IPS DF 6.9 (cell line): ENCODE measurements around the gene AOPEP.

Experiments used
- DNase-seq: peaks from one replicate; pipeline ENCODE4 v3.0.0-alpha.2; 2013; ENCODE audit warnings: low read depth, low spot score
- H3K27ac ChIP-seq: one replicate; pipeline ENCODE4 v1.5.1; 2013; ENCODE audit warnings: low read length, control low read depth
- H3K27me3 ChIP-seq: 2 replicates; pipeline ENCODE4 v1.6.1; 2013; ENCODE audit warnings: mild to moderate bottlenecking, low read length; ENCODE audit not compliant: control insufficient read depth, insufficient read depth
- H3K36me3 ChIP-seq: 2 replicates; pipeline ENCODE4 v1.6.1; 2013; ENCODE audit warnings: low read length; ENCODE audit not compliant: control insufficient read depth, insufficient read depth
- H3K4me1 ChIP-seq: 2 replicates; pipeline ENCODE4 v1.6.1; 2013; ENCODE audit warnings: low read length; ENCODE audit not compliant: control insufficient read depth, insufficient read depth
- H3K4me3 ChIP-seq: 2 replicates; pipeline ENCODE4 v1.5.1; 2013; ENCODE audit warnings: mild to moderate bottlenecking, low read length
- H3K9me3 ChIP-seq: 2 replicates; pipeline ENCODE4 v1.6.1; 2013; ENCODE audit warnings: low read length, inconsistent platforms; ENCODE audit not compliant: control insufficient read depth, insufficient read depth
- WGBS: extraction: QIAGEN DNeasy Blood & Tissue Kit; methylation state at CpG from one replicate; pipeline ENCODE4 v1.1.7; 2013; ENCODE audit warnings: mixed read lengths, missing lambda C conversion rate; ENCODE audit not compliant: insufficient read length, insufficient coverage; 5-methylcytosine and 5-hydroxymethylcytosine counted together

Gene AOPEP

GRCh38 chr9:94801681-94802080 is 75.2 kb downstream of the AOPEP start:
- Histone ChIP-seq H3K36me3 (no peaks in the 10 kb centered on the region), H3K9me3 (no peaks in the 10 kb centered on the region), H3K4me1 (no peaks in the 10 kb centered on the region), H3K4me3 (no peak overlapping the region), H3K27ac (no peak overlapping the region), H3K27me3 (no peaks in the 10 kb centered on the region)
- no peak for DNase-seq

- no peak for DNase-seq
- Histone ChIP-seq H3K36me3 (no peaks in the 10 kb centered on the region), H3K9me3 (no peaks in the 10 kb centered on the region), H3K4me3 (no peak overlapping the region), H3K27me3 (no peaks in the 10 kb centered on the region), H3K4me1 (no peaks in the 10 kb centered on the region), H3K27ac (no peak overlapping the region)
- WGBS = no CpG with 5 or more reads among the region's 1 CpG
These were observed 75.8 kb downstream of the AOPEP start for GRCh38 chr9:94802251-94802650.

DNA sequence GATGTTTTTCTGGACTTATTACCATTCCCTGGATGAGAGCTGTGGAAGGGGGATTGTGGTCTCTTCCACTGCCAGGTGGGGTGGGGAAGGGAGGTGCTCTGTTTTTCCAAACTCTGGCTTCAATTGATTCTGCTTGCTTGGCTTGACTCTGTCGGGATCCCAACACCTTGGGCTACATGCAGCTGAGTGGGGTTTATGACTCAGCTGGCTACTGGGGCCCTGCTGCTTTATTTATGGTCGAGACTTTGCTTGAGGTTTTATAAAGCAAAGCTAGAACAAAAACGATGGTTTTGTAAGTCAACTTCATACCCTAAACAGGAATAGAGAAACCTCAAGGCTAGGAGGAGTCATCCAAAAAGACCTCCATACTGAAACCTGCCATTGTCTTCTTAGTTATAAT is 76.3 kb downstream of the AOPEP start:
- H3K27ac ChIP-seq = no peak overlapping the region
- WGBS = no CpG with 5 or more reads among the region's 3 CpGs
- DNase-seq = no peak
- no peaks in the 10 kb centered on the region for H3K4me1 ChIP-seq
- H3K27me3 ChIP-seq = no peaks in the 10 kb centered on the region
- no peaks in the 10 kb centered on the region for H3K36me3 ChIP-seq
- no peak overlapping the region for H3K4me3 ChIP-seq
- no peaks in the 10 kb centered on the region for H3K9me3 ChIP-seq

GRCh38 chr9:94804316-94804715 is 77.8 kb downstream of the AOPEP start:
- H3K36me3 ChIP-seq = no peaks in the 10 kb centered on the region
- no peak overlapping the region for H3K4me3 ChIP-seq
- WGBS = no CpG with 5 or more reads among the region's 5 CpGs
- H3K27me3 ChIP-seq = no peaks in the 10 kb centered on the region
- no peaks in the 10 kb centered on the region for H3K9me3 ChIP-seq
- H3K4me1 ChIP-seq = no peaks in the 10 kb centered on the region
- H3K27ac ChIP-seq = no peak overlapping the region
- no peak for DNase-seq

GRCh38 chr9:94805051-94805489 is 78.6 kb downstream of the AOPEP start:
- WGBS = no CpG with 5 or more reads among the region's 8 CpGs
- H3K9me3 ChIP-seq = no peaks in the 10 kb centered on the region
- no peaks in the 10 kb centered on the region for H3K4me1 ChIP-seq
- DNase-seq = no peak
- no peak overlapping the region for H3K27ac ChIP-seq
- H3K36me3 ChIP-seq = no peaks in the 10 kb centered on the region
- no peak overlapping the region for H3K4me3 ChIP-seq
- H3K27me3 ChIP-seq = no peaks in the 10 kb centered on the region

DNA sequence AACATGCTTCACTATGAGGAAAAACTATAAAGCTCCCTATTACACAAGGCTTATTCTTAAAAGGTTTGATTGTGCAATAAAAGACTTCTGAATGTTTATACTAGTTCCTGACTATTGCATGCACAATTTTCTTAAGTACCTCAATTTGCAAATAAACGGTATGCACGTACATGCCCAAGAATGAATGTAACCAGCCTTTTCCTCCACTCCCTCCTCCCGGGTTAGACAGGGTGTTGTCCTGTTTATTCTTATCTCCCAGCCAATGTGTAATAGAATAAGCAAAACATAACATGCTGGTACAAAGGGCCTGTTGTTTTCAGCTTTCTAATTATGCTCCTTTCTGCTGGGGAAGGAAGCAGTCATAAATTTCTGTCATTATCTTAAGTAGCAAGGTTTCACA is 79.1 kb downstream of the AOPEP start:
- no peak overlapping the region for H3K27ac ChIP-seq
- no peaks in the 10 kb centered on the region for H3K9me3 ChIP-seq
- H3K4me1 ChIP-seq = no peaks in the 10 kb centered on the region
- no peak overlapping the region for H3K4me3 ChIP-seq
- H3K36me3 ChIP-seq = no peaks in the 10 kb centered on the region
- DNase-seq = no peak
- no CpG with 5 or more reads among the region's 3 CpGs for WGBS
- no peaks in the 10 kb centered on the region for H3K27me3 ChIP-seq

DNA sequence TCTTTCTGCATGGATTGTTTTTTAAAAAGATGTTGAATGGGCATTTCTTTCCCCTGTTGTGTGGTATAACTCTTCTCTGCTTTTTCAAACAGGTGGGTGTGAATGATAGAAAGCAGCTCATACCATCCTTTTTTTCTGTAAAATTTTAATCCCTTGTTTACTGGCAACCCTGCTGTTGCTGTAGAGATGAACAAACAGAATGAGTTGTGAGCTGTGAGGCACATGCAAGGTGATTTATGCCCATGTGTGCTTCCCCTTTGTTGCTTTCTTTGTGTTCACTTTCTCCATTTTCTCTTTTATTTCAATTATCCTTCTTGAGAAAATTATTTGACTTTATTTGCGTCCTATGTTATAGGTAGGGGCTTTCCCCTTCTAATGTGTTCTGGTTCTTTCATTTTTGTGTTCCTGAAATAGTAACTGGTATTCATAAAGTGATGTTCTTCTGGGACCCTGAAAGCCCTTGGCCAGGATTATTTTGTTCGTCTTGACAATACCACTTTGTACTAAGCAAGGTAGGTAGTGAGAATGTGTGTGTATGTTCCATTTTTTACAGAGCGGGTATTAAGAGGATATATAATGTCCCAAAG is 79.9 kb downstream of the AOPEP start:
- no CpG with 5 or more reads among the region's 3 CpGs for WGBS
- Histone ChIP-seq H3K4me3 (no peak overlapping the region), H3K27me3 (no peaks in the 10 kb centered on the region), H3K9me3 (no peaks in the 10 kb centered on the region), H3K36me3 (no peaks in the 10 kb centered on the region), H3K4me1 (no peaks in the 10 kb centered on the region), H3K27ac (no peak overlapping the region)
- DNase-seq = no peak

DNA sequence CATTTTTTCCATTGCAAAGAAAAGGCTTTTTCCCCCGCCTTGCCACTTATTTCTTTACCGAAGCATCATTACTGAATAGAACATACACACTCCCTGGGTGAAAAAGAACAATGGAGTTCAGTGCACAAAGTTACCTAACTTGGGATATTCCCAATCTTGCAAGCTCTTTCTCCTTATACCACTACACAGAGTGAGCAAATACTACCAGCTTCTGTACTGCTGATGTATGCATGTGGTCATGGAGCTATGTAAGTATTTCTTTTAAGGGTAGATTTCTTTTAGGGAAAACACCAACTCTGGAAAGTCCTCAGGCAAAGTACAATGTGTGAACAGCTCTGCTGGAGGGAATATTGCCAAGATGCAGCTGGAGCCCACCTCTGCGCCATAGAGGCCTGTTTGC is 81.1 kb downstream of the AOPEP start:
- no peak overlapping the region for H3K27ac ChIP-seq
- H3K4me1 ChIP-seq = no peaks in the 10 kb centered on the region
- no peaks in the 10 kb centered on the region for H3K36me3 ChIP-seq
- whole genome bisulfite sequencing = no CpG with 5 or more reads among the region's 3 CpGs
- no peak overlapping the region for H3K4me3 ChIP-seq
- no peaks in the 10 kb centered on the region for H3K27me3 ChIP-seq
- no peak for DNase-seq
- no peaks in the 10 kb centered on the region for H3K9me3 ChIP-seq

- Histone ChIP-seq H3K36me3 (no peaks in the 10 kb centered on the region), H3K9me3 (no peaks in the 10 kb centered on the region), H3K27me3 (no peaks in the 10 kb centered on the region), H3K27ac (no peak overlapping the region), H3K4me3 (no peak overlapping the region), H3K4me1 (no peaks in the 10 kb centered on the region)
- no peak for DNase-seq
- no CpG with 5 or more reads among the region's 6 CpGs for WGBS
These were observed 82.6 kb downstream of the AOPEP start for GRCh38 chr9:94808926-94809700.

- DNase-seq = no peak
- H3K4me3 ChIP-seq = no peak overlapping the region
- no peaks in the 10 kb centered on the region for H3K9me3 ChIP-seq
- WGBS = no CpG with 5 or more reads among the region's 6 CpGs
- H3K36me3 ChIP-seq = no peaks in the 10 kb centered on the region
- no peaks in the 10 kb centered on the region for H3K4me1 ChIP-seq
- H3K27ac ChIP-seq = no peak overlapping the region
- no peaks in the 10 kb centered on the region for H3K27me3 ChIP-seq
These were observed 83.3 kb downstream of the AOPEP start for GRCh38 chr9:94809778-94810177.

- no CpG with 5 or more reads among the region's 2 CpGs for WGBS
- no peaks in the 10 kb centered on the region for H3K4me1 ChIP-seq
- no peaks in the 10 kb centered on the region for H3K36me3 ChIP-seq
- no peaks in the 10 kb centered on the region for H3K27me3 ChIP-seq
- H3K4me3 ChIP-seq = no peak overlapping the region
- DNase-seq = no peak
- no peak overlapping the region for H3K27ac ChIP-seq
- H3K9me3 ChIP-seq = no peaks in the 10 kb centered on the region
These were observed 84.6 kb downstream of the AOPEP start for GRCh38 chr9:94811074-94811473.
